ENCODE measurements around the gene TGFBI.

- TF ChIP-seq POLR2A (IDR thresholded peaks at IDR 0.05) = no peak
- TF ChIP-seq CTCF (IDR thresholded peaks at IDR 0.05) = peak in 1 of 3 experiments; percentile 24
These were observed 9.7 kb upstream of the TGFBI start for GRCh38 chr5:136018814-136019783.
